Measurements from ENCODE around the gene SLC16A9.

SLC16A9 gene

GRCh38 chr10:59628965-59629364 is 80.7 kb downstream of the SLC16A9 start:
- no peak for TF ChIP-seq CTCF (IDR thresholded peaks at IDR 0.05; ENCODE audit: low read depth, low read length)
- no peak for DNase-seq (ENCODE audit: low read depth, low spot score)
- H3K4me3 ChIP-seq (ENCODE audit: low read depth, low read length): no peak overlapping the region
- in situ Hi-C loops (cut with HindIII; ENCODE audit: low sequenced_read_pairs): no loop called here

- no peak for TF ChIP-seq CTCF (IDR thresholded peaks at IDR 0.05; ENCODE audit: low read depth, low read length)
- H3K4me3 ChIP-seq (ENCODE audit: low read depth, low read length): no peak overlapping the region
- in situ Hi-C loops (cut with HindIII; ENCODE audit: low sequenced_read_pairs): no loop called here
- no peak for DNase-seq (ENCODE audit: low read depth, low spot score)
Measured at GRCh38 chr10:59628456-59628855, 81.2 kb downstream of the SLC16A9 start.

GRCh38 chr10:59627366-59628018 is 82.2 kb downstream of the SLC16A9 start:
- no peak for TF ChIP-seq CTCF (IDR thresholded peaks at IDR 0.05; ENCODE audit: low read depth, low read length)
- in situ Hi-C loops (cut with HindIII; ENCODE audit: low sequenced_read_pairs): no loop called here
- no peak for DNase-seq (ENCODE audit: low read depth, low spot score)

GRCh38 chr10:59626523-59626869 is 83.2 kb downstream of the SLC16A9 start:
- in situ Hi-C loops (cut with HindIII; ENCODE audit: low sequenced_read_pairs): no loop called here
- DNase-seq (ENCODE audit: low read depth, low spot score): no peak
- no peak for TF ChIP-seq CTCF (IDR thresholded peaks at IDR 0.05; ENCODE audit: low read depth, low read length)
- no peak overlapping the region for H3K4me3 ChIP-seq (ENCODE audit: low read depth, low read length)

More at GRCh38 chr10:59627366-59628018, 82.2 kb downstream of the SLC16A9 start:
- H3K4me3 ChIP-seq (ENCODE audit: low read depth, low read length): no peak overlapping the region

- peak; percentile 63 for TF ChIP-seq CTCF (IDR thresholded peaks at IDR 0.05; ENCODE audit: low read depth, low read length)
- in situ Hi-C loops (cut with HindIII; ENCODE audit: low sequenced_read_pairs): no loop called here
- peak; percentile 67 for DNase-seq (ENCODE audit: low read depth, low spot score)
- no peak overlapping the region for H3K4me3 ChIP-seq (ENCODE audit: low read depth, low read length)
Measured at GRCh38 chr10:59625721-59626522, 83.7 kb downstream of the SLC16A9 start.

- no peak for DNase-seq (ENCODE audit: low read depth, low spot score)
- TF ChIP-seq CTCF (IDR thresholded peaks at IDR 0.05; ENCODE audit: low read depth, low read length): no peak
- in situ Hi-C loops (cut with HindIII; ENCODE audit: low sequenced_read_pairs): no loop called here
- no peak overlapping the region for H3K4me3 ChIP-seq (ENCODE audit: low read depth, low read length)
Measured at GRCh38 chr10:59624951-59625350, 84.7 kb downstream of the SLC16A9 start.

All from astrocyte of the spinal cord (primary cell).